Measurements from ENCODE around the gene DEFB129. TPM values are rescaled to one million over a fixed set of nuclear protein-coding genes. Genes with fewer than 3 reads are reported as not detected.
"Not testable (repeated sequence)": the region's sequence is repeated elsewhere in the genome, so short reads cannot be mapped to it uniquely, and the experiment has no call there.

The DEFB129 gene
- total and polyA plus RNA-seq, 7 donors, result not detected

DNA sequence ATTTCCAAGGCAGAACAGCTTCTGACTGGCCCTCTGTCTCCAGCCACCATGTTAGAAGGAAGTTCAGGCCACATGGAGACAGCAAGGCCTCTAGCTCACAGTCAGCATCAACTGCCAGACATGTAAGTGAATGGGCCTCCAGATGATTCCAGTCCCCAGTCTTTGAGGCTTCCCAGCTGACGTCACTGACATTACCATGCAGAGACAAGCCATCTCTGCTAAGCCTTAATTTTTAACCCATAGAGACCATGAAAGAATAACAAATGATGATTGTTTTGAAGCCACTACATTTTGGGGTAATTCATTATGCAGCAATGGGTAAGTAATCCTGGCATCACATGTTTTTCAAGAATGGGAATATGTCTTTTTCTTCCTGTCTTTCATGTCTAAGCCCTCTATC lies 11.3 kb upstream of the DEFB129 start:
- Histone ChIP-seq H3K27ac (no peak overlapping the region), H3K9me3 (no peaks in the 10 kb centered on the region), H3K4me1 (no peaks in the 10 kb centered on the region), H3K27me3 (ENCODE audit: insufficient read depth in 3 of 3, low read length in 2 of 3) (peaks cover 0 to 15% (median 0%) of the 10 kb centered on the region in 3 donors), H3K4me3 (no peak overlapping the region), H3K36me3 (ENCODE audit: insufficient read depth in 1 of 2, low read depth in 1 of 2) (no peaks in the 10 kb centered on the region)
- ATAC-seq (no peak), DNase-seq (no peak)
- TF ChIP-seq CTCF (IDR thresholded peaks at IDR 0.05), result no peak
- intact Hi-C loops (cut with DNase I), result no loop called here
- 58 to 71% (median 62%) methylated on average over 1 of the region's 1 CpG for WGBS, 3 donors

DNA sequence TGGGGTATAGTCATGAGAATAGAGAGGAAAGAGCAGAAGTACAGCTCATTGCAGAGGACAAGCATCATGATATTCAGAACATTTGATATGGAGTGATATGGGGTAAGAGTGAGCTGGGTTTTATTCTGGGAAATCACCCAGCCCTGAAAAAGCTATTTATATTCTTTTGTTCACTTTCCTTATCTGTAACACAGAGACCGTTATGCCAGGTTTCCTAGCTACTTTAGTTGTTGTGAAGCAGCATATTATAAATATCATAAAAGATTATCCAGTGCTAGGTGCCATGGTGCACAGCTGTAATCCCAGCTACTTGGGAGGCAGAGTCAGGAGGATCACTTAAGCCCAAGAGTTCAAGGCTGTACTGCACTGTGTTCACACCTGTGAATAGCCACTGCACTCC lies 9.8 kb upstream of the DEFB129 start:
- intact Hi-C loops (cut with DNase I), result no loop called here
- Histone ChIP-seq H3K4me1 (no peaks in the 10 kb centered on the region), H3K27me3 (ENCODE audit: insufficient read depth in 3 of 3, low read length in 2 of 3) (peaks cover 0 to 15% (median 0%) of the 10 kb centered on the region in 3 donors), H3K4me3 (no peak overlapping the region), H3K27ac (no peak overlapping the region), H3K9me3 (no peaks in the 10 kb centered on the region), H3K36me3 (ENCODE audit: insufficient read depth in 1 of 2, low read depth in 1 of 2) (no peaks in the 10 kb centered on the region)
- ATAC-seq, result peak in 2 of 4 donors; percentile 36 to 42
- no peak for DNase-seq
- no peak for TF ChIP-seq CTCF (IDR thresholded peaks at IDR 0.05)
- WGBS, 3 donors, result 36 to 41% (median 39%) methylated on average over 1 of the region's 1 CpG

GRCh38 chr20:219290-220115 lies 7.6 kb upstream of the DEFB129 start:
- intact Hi-C loops (cut with DNase I), result no loop called here

GRCh38 chr20:221258-221830 lies 5.7 kb upstream of the DEFB129 start:
- H3K4me1 ChIP-seq, result no peaks in the 10 kb centered on the region
- no peak for TF ChIP-seq CTCF (IDR thresholded peaks at IDR 0.05)
- DNase-seq, result no peak
- H3K36me3 ChIP-seq (ENCODE audit: insufficient read depth in 1 of 2, low read depth in 1 of 2), result no peaks in the 10 kb centered on the region
- H3K27ac ChIP-seq, result no peak overlapping the region
- WGBS, 3 donors, result 44 to 72% (median 61%) methylated on average over 1 of the region's 1 CpG
- intact Hi-C loops (cut with DNase I), result no loop called here
- H3K9me3 ChIP-seq, result no peaks in the 10 kb centered on the region
- no peak for ATAC-seq
- H3K27me3 ChIP-seq (ENCODE audit: insufficient read depth in 3 of 3, low read length in 2 of 3), result peaks cover 0 to 21% (median 0%) of the 10 kb centered on the region in 3 donors
- H3K4me3 ChIP-seq, result no peak overlapping the region

More at GRCh38 chr20:219290-220115, 7.6 kb upstream of the DEFB129 start:
- 0% methylated on average over 1 of the region's 1 CpG for WGBS, 3 donors
- ATAC-seq, result no peak
- no peak for DNase-seq
- Histone ChIP-seq H3K36me3 (ENCODE audit: insufficient read depth in 1 of 2, low read depth in 1 of 2) (no peaks in the 10 kb centered on the region), H3K4me1 (no peaks in the 10 kb centered on the region), H3K27ac (no peak overlapping the region), H3K9me3 (no peaks in the 10 kb centered on the region), H3K4me3 (no peak overlapping the region), H3K27me3 (ENCODE audit: insufficient read depth in 3 of 3, low read length in 2 of 3) (peaks cover 0 to 15% (median 0%) of the 10 kb centered on the region in 3 donors)
- TF ChIP-seq CTCF (IDR thresholded peaks at IDR 0.05), result peak; percentile 14

GRCh38 chr20:225879-226278 lies 1.2 kb upstream of the DEFB129 start:
- H3K27me3 ChIP-seq (ENCODE audit: insufficient read depth in 3 of 3, low read length in 2 of 3); H3K9me3 ChIP-seq; H3K36me3 ChIP-seq (ENCODE audit: insufficient read depth in 1 of 2, low read depth in 1 of 2); H3K27ac ChIP-seq; H3K4me1 ChIP-seq; DNase-seq; intact Hi-C loops (cut with DNase I); ATAC-seq; H3K4me3 ChIP-seq: not testable (repeated sequence)
- WGBS, 3 donors, result 83 to 85% (median 85%) methylated on average over 3 of the region's 3 CpGs
